ENCODE measurements around the gene CNOT9.
"Not testable (repeated sequence)": the region's sequence is repeated elsewhere in the genome, so short reads cannot be mapped to it uniquely, and the experiment has no call there.

CNOT9 gene, protein sequence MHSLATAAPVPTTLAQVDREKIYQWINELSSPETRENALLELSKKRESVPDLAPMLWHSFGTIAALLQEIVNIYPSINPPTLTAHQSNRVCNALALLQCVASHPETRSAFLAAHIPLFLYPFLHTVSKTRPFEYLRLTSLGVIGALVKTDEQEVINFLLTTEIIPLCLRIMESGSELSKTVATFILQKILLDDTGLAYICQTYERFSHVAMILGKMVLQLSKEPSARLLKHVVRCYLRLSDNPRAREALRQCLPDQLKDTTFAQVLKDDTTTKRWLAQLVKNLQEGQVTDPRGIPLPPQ
- 79.2 to 139 reads per million in 2 experiments for total RNA-seq

DNA sequence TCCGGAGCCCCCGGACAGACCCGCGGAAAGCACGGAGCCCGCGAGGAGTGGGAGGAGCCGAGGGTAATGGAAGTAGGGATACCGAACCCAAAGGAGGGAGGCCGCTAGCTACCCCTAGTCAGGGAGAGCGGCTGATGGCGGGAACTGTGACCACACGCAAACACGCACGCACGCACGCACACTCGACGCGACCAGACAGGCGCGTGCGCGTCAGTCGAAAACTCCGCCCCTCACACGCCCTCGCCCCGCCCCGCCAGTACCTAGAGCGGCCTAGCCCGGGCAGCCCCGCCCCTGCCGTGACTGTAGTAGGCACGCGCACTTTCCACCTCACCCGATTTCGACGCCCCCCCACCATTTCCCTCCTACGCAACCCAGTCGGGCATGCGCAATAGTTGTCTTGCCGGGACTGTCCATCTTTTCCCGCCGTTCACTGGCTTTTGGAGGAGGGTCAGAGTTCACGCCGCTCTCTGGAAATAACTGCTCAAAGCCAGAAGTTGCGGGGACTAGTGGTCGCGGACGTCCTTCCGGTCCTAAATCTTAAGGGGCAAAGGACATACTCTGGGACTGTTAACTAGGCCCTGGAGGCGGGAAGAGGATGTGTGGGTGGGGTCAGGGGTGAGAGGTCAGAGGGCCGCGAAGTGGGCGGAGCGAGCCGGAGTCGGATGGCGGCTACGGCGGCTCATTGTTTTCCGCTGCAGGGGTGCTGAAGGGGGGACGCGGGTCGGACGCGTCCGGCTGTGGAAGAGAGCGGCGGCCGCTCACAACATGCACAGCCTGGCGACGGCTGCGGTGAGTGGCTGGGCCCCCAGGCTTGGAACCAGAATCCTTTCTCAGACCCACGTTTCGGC lies at the start of gene CNOT9, which contains the start of gene USP37:
TSS of gene CNOT9 (plus strand) at position 650 of the 848 bp plus-strand sequence. CDS start at position 766, 116 bp downstream.
TSS of gene USP37 (minus strand) at position 162 of the 848 bp plus-strand sequence. CDS start 9,698 bp downstream, outside the sequence.
- peak; percentile 100 for DNase-seq (ENCODE audit: low read depth)

- no peak for DNase-seq (ENCODE audit: low read depth)
Observed at GRCh38 chr2:218518876-218519275, 49.8 kb upstream of the CNOT9 start.

DNA sequence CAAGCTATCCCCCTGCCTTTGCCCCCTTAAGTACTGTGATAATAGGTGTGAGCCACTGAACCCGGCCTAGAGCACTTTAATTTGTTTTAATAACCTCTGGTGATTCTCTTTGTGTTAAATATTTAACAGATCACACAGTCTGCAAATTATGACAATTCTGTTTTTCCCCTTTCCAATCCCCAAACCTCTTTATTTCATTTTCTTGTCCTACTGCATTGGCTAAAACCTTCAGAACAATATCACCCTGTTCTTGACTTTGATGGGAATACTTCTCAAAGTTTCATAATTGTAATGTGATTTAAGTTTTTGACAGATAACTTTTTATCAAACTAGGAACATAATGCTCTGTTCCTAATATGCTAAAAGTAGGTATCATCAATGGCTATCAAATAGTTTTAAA lies 45.0 kb upstream of the CNOT9 start:
- no peak for DNase-seq (ENCODE audit: low read depth)

- not testable (repeated sequence) for DNase-seq (ENCODE audit: low read depth)
Observed at GRCh38 chr2:218528409-218528808, 40.2 kb upstream of the CNOT9 start.

GRCh38 chr2:218529990-218530389 lies 38.6 kb upstream of the CNOT9 start:
- no peak for DNase-seq (ENCODE audit: low read depth)

DNA sequence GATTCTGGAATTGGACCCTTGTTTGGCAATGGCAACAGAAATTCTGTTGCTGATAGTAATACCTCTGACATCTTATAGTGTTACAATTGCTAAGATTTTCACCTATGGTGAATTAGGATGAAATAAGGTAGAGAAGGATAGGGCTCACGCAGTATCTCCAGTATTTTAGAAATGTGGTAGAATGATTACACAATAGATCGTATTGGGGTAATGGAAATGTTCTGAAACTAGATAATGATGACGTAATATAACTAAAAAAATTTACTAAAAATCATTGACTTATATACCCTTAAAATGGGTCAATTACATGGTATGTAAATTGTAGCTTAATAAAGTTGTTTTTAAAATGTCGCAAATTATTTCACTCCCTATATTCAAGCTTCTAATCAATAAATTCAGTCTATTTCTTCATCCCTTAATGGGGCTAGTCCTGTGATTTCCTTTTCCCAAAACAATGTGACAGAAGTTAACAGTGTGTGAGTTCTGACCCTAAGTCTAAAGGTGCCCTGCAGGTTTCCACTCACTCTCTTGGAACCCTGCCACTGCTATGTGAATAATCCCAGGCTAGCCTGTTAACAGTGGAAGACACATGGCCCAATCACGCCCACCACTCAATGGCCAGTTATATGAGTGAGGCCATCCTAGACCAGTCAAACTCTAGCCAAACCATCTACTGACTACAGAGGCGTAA lies 31.7 kb upstream of the CNOT9 start:
- no peak for DNase-seq (ENCODE audit: low read depth)

- no peak for DNase-seq (ENCODE audit: low read depth)
Observed at GRCh38 chr2:218540015-218540414, 28.6 kb upstream of the CNOT9 start.

GRCh38 chr2:218546012-218546411 lies 22.6 kb upstream of the CNOT9 start:
- no peak for DNase-seq (ENCODE audit: low read depth)

DNA sequence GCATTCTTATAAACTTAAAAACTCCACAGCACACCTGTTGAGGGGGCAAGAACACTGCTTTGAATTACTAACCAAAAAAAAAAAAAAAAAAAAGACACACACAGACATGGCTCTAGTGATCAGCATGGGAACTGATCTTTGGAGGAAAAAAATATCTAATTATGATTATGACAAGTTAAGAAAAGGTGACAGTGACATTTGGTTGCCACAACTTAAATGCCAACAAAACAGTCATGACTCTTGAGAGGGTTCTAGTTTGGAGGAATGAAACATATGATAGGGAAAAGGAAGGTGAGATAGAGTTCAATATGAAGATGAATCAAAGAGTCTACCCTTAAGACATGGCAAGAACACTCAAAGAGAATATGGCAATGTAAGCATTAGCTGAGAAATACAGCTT lies 21.1 kb upstream of the CNOT9 start:
- no peak for DNase-seq (ENCODE audit: low read depth)

DNA sequence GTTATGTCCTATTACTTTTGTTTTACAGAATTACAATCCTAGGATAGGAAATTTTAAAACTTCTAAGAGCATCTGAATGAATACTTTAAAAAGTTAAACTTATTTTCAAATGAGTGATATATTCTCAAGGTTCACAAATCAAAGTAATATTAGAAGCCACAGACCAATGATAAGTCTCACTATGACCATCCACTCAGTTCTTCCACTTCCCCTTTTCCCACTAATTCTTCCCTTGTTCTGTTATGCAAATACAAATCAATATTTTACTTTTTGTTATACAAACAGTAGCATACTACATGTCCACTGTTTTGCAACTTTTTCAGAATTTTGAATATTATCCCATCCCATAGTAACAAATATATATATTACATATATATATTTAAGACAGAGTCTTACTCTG lies 20.7 kb upstream of the CNOT9 start:
- no peak for DNase-seq (ENCODE audit: low read depth)

DNA sequence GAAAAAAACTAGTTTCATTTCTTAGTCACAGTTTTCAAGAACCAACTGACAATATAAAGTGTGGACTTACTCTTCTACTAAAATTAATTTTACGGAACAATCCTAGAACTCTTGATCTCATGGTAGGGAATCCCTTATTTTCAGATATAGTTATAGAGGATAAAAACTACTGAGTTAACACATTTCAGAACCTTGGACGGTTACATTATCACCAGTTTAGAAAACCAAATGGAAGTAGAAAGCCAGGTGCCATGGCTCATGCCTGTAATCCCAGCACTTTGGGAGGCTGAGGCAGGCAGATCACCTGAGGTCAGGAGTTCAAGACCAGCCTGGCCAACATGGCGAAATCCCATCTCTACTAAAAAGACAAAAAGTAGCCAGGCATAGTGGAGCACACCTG lies 14.4 kb upstream of the CNOT9 start:
- DNase-seq (ENCODE audit: low read depth), result not testable (repeated sequence)

- no peak for DNase-seq (ENCODE audit: low read depth)
Observed at GRCh38 chr2:218555527-218555926, 13.1 kb upstream of the CNOT9 start.

GRCh38 chr2:218557941-218558340 lies 10.7 kb upstream of the CNOT9 start:
- no peak for DNase-seq (ENCODE audit: low read depth)

DNA sequence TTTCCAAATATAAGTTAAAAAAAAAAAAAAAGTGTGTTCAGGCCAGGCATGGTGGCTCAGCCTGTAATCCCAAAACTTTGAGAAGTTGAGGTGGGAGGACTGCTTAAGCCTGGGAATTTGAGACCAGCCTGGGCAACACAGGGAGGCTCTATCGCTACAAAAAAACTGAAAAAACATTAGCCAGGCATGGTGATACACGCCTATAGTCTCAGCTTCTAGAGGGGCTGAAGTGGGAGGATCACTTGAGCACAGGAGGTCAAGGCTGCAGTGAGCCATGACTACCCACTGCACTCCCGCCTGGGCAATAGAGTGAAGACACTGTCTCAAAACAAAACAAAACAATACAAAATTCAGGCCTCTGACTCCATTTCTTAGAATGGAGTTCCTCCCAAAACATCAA lies 9.7 kb upstream of the CNOT9 start:
- no peak for DNase-seq (ENCODE audit: low read depth)

DNA sequence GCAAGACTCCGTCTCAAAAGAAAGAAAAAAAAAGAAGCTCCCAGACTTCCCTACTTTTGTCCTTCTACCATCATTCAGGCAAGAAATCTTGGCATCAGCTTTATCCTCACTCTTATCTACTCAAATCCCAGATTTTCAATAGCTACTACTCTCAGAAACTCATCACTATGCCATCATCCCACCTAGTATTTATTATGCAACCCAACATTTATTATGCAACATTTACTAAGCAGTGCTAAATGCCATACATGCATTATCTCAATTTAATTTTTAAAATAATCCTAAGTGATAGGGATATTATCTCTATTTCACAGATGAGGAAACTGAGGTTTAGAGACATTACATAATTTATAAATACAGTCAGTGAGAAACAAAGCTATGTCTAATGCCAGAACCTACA lies 4.6 kb upstream of the CNOT9 start:
- DNase-seq (ENCODE audit: low read depth), result no peak

DNA sequence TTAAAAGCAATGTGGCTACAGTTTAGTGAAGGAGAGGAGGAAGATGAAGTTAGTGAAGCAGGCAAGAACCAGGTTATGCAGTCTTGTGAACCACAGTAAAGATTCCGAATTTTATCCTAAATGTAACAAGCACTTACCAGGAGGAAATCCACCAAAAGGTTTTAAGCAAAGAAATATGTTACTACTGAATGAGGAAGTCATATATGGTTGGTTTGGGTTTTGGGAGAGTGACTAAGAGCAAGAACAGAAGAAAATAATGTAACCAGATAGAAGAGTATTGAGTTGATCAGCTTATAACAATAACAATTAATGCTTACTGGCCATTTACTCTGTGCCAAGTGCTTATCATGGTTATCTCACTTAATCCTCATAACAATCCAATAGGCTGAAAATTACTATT lies 2.3 kb upstream of the CNOT9 start:
- no peak for DNase-seq (ENCODE audit: low read depth)

DNA sequence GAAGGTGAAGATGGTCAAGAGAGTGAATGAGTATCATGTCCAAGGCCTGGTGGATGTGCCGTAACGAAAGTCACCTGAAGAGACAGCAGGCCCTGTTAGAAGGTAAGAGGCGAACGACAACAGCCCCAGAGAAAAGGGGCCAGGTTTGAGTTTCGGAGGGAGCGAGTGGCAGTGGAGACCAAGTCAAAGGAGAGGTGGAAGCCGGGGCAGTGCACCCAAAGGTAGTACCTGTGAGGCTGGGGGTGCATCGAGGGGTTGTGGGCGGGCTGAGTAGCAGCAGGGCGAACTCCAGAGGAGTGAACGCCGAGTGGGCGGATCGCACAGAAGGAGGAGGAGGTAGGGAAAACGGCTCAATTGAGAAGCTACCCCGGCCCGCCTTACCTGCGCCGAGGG lies 846 bp upstream of the CNOT9 start:
- peak; percentile 73 for DNase-seq (ENCODE audit: low read depth)

GRCh38 chr2:218569038-218569431 lies 396 bp downstream of the CNOT9 start:
- peak; percentile 49 for DNase-seq (ENCODE audit: low read depth)

- no peak for DNase-seq (ENCODE audit: low read depth)
Observed at GRCh38 chr2:218569661-218570500, 1.2 kb downstream of the CNOT9 start.

- DNase-seq (ENCODE audit: low read depth), result no peak
Observed at GRCh38 chr2:218570850-218571249, 2.2 kb downstream of the CNOT9 start.

- DNase-seq (ENCODE audit: low read depth), result no peak
Observed at GRCh38 chr2:218576854-218577253, 8.2 kb downstream of the CNOT9 start.

Measured in T follicular helper cell (primary cell).